ENCODE measurements around the gene CDC14B. TPM values are rescaled to one million over a fixed set of nuclear protein-coding genes. Genes with fewer than 3 reads are reported as not detected.
A peak's percentile ranks its signal among the peaks of the same experiment; 100 is the strongest.
"Not testable (repeated sequence)": the region's sequence is repeated elsewhere in the genome, so short reads cannot be mapped to it uniquely, and the experiment has no call there.

Gene CDC14B
- total RNA-seq, 1 experiment from 2014 or later = 8.2 TPM

DNA sequence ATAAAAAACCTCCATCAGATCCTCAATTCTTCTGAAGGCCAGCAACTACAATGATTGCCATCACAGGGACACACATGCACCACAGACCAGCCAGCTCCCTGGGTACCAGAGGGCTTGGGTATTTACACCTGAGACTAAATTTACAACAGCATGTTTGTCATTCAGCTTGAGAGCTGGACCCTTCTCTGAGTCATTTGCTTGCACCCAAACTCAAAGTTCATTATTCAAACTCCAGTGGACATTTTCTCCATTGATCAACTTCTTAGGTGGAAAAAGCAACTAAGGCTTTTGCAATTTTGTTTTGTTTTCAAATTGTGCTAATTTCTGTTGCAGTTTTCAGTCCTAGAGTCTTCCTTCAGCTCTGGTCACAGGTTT lies 116.3 kb downstream of the CDC14B start:
- DNase-seq (ENCODE audit: low read depth) = not testable (repeated sequence)

DNA sequence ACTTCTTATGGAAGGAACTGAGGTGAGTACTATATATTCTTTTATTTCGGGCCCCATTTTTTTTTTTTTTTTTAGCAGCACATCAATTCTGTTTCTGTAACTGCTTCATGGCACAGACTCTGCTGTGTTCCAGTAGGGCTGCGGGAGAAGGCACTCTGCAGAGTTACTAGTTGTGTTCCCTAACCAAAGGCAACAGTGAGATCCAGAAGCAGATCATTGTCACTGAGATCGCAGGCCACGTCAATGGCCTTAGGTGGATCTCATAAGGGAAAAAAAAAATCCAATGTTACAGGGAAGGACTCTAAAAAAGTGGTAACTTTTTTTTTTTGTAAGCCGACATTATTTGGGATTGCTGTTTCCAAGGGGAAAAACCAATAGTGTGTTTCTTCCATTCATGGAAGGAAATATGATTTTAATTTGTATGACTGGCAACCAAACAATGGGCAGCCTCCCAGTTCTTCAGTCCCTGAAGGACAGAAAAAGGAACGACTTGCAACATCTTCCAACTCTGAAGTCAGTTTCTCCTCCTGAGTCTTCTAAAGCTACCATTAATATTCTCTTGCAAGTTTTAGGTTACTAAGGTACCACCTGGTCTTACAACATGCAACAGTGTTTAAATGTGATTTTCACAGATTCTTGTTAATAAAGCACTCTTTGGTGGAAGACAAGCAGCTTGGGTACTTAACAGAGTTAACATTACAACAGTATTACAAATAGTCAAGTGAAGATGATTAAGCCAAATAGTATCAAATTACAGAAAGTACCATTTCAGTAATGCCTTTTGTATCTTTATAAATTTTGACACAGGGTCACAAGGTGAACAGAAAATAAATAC lies 116.9 kb downstream of the CDC14B start:
- DNase-seq (ENCODE audit: low read depth) = no peak

DNA sequence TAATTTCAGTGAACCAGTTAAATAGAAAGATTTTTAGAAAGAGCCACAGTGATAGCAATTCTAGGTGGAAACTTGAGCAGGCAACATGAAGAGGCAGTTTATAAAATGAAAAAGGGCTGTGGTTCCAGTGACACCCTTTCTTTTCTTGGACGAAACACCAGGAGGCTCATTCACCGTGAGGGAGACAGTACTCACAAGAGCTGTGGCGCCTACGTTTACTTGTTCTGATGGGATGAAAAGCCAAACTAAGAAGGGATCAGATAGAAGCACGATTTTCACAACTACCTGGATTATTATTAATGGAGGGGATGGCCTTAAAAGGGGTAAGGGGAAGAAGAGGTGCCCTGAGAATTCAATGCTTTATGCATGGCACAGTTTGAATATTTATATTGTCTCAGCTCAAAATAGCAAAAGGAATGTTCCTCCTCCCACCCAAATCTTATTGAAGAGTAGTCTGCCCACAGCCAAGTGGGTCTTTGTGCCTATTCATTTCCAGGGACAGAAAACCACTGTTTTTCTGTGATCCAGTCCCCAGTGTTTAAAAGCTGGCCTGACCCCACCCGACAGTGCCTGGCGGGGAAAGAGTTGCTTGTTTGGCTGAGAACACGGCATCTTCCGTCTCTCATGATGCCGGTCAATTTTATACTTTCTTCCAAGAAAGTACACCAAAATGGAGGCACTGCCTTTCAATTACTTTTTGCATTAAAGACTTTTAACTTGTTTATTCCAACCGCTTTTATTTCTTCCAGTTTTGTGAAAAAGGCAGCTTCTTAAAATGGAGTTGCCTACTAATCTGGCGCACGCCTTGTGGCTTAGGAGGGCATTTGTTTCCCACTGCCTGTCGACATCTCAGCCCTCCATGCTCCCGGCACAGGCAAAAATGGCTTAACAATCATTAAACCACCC lies 117.8 kb downstream of the CDC14B start:
- no peak for DNase-seq (ENCODE audit: low read depth)

- DNase-seq (ENCODE audit: low read depth) = peak; percentile 21
Observed at GRCh38 chr9:96500696-96501632, 118.7 kb downstream of the CDC14B start.

DNA sequence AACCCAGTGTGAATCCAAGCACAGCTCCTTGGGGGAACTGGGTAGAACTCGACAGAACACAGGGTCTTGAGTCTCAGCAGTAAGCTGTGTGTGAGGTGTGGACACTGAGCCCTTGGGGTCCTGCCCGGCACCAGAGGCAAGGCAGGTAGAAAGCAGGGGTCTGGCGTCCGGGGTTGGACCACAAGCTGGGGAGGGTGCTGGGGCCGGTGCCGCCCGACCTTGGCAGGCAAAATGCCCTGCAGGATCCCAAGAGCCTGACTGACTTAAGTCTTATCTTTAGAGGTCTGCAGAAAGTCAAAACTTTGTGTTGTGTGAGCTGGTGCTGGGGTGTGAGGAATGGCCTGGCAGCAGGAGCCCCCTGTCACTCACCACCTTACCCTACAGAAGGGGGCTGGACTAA lies 120.4 kb downstream of the CDC14B start:
- DNase-seq (ENCODE audit: low read depth) = no peak

GRCh38 chr9:96498796-96499195 lies 120.8 kb downstream of the CDC14B start:
- DNase-seq (ENCODE audit: low read depth) = no peak

- DNase-seq (ENCODE audit: low read depth) = no peak
Observed at GRCh38 chr9:96497117-96497399, 122.6 kb downstream of the CDC14B start.

DNA sequence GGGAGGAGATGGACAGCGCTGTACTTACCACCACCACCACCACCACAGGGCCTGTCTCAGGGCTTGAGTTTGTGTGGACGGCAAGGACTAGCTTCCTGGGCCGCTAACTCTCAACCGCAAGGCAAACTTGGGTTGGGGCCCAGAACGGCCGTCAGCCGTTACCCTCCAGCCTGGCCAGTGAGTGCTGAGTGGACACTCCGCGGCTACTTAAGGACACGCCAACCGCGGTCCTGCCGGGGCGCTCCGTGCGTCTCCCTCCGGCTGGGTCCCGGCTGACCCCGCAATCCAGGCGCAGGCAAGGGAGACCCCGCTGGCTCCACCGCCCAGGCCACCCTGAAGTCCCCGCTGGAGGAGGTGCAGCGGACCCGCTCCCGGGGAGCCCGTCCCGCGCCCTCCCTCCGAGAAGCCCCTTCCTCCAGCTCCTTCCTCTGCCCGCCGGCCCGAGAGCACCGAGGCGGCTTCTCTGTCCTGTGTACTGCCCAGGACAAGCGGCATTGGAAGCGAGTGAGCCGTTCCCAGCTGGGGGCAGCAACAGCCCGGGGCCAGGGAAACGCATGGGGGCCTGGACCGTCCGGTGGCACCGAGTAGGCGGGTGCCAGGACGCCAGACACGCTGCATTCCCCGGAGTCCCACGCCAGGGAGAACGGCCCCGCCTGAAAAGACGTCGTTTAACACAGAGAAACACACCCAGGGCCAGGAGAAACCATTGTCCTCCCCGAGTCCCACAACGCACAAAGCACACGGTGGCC lies 123.1 kb downstream of the CDC14B start:
- DNase-seq (ENCODE audit: low read depth) = no peak

GRCh38 chr9:96495341-96495740 lies 124.3 kb downstream of the CDC14B start:
- peak; percentile 15 for DNase-seq (ENCODE audit: low read depth)

GRCh38 chr9:96494215-96494800 lies 125.3 kb downstream of the CDC14B start:
- DNase-seq (ENCODE audit: low read depth) = no peak

DNA sequence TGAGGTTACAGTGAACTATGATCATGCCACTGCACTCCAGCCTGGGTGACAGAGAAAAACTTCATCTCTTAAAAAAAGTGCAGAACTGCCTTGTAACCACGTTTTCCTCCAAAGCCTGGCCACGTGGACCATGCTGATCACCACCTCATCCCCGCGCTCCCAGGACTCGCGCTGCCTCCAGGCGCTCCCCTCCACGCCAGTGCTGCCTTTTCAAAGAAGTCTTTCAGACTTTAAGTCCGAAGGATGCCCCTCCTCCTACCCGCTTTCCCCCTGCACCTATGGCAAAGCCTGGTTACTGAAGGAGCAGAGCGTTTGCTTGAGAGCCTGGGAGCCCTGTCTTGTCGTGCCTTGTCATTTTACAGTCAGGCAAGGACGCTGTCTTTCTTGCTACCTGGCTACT lies 125.9 kb downstream of the CDC14B start:
- DNase-seq (ENCODE audit: low read depth) = no peak

GRCh38 chr9:96492993-96493531 lies 126.6 kb downstream of the CDC14B start:
- no peak for DNase-seq (ENCODE audit: low read depth)

DNA sequence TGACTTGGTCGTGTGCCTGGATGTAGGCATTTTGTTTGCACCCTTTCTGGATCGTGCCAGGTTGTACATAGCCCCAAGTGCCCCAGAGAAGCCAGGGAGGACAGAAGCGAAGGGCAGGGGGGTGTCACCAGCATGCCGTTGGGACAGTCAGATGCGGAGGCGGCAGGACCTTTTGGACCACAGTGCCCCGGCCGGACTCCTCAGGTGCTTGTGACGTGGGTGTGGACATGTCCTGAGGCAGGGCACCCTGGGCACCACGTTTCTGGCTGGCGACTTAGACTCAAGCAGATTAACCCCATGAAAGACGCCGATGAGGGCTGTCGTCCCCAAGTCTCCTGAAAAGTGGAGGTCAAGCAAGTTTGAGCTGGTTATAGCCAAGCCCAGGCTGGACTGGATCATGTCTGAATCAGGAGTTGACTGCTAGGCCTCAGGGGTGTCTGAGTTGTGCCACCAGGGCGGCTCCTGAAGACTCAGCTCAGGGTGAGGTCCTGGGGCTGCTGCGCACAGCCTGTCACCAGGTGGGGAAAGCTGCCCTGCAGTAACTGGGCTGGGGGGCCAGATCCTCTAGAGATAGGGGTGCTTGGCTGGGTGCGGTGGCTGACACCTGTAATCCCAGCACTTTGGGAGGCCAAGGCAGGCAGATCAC lies 127.6 kb downstream of the CDC14B start:
- no peak for DNase-seq (ENCODE audit: low read depth)

- no peak for DNase-seq (ENCODE audit: low read depth)
Observed at GRCh38 chr9:96491079-96491879, 128.4 kb downstream of the CDC14B start.

DNA sequence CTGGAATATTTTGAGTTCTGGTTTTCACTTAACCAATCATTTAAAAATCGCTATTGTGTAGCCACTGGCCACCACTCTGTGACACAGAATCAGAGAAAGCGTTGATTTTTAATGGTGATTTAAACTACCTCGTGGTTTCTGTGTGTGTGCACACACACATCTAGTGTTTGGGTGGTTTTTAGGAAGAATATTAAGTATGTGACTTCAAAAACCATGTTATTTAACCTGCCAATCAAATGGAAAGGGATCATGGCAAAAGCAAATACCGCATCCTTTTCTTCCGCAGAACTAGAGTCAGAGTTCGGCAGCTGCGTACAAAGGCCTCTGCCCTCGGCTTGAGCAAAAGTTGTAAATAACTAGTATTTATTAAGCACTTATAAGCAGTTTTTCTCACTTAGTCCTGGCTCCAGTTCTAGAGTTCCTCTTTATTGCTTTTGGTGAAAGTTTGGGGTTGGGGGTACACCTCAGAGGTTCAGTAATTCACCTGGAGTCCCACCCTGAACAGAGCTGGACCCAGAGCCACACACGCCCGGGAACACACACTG lies 129.0 kb downstream of the CDC14B start:
- no peak for DNase-seq (ENCODE audit: low read depth)

GRCh38 chr9:96489482-96489979 lies 130.1 kb downstream of the CDC14B start:
- DNase-seq (ENCODE audit: low read depth) = no peak

- no peak for DNase-seq (ENCODE audit: low read depth)
Observed at GRCh38 chr9:96487949-96488348, 131.7 kb downstream of the CDC14B start.

- DNase-seq (ENCODE audit: low read depth) = no peak
Observed at GRCh38 chr9:96487029-96487396, 132.6 kb downstream of the CDC14B start.

All from HT1080 (cell line).